ENCODE measurements around the gene NAV1. TPM values are rescaled to one million over a fixed set of nuclear protein-coding genes. Genes with fewer than 3 reads are reported as not detected.

NAV1 gene
- total and polyA plus RNA-seq, 2 of the 8 experiments (the other 6 are each of a cell fraction or from before 2014, with no cell fraction given) = 9.9 to 42.7 TPM

DNA sequence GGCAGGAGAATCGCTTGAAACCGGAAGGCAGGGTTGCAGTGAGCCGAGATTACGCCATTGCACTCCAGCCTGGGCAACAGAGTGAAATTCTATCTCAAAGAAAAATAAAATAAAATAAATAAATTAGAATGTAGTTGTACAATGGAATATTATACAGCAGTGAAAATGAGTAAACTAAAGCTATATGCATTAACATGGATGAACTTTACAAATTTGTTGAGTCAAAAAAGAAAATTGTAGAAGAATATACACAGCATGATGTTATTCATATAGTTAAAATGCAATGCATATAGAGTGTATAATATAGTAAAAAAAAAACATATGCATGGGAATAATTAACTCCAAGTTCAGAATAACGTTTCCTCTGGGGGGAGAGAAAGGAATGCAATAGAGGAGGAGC, 11.0 kb upstream of the NAV1 start:
- H2BK120ac ChIP-seq (replicated peaks; ENCODE audit: low read depth, low read length) = no peak overlapping the region
- no peak overlapping the region for H3K9ac ChIP-seq (replicated peaks in 1 of 4; ENCODE audit: extremely low read depth in 1 of 4, low read depth in 3 of 4, low read length in 3 of 4)
- H3K4me1 ChIP-seq (replicated peaks in 1 of 4; ENCODE audit: control insufficient read depth in 3 of 4, insufficient read depth in 4 of 4, low read length in 3 of 4) = peaks cover 0 to 5% (median 3%) of the 10 kb centered on the region in 4 experiments; a peak in 3 of 7 replicates
- FAIRE-seq (no peak), DNase-seq (ENCODE audit: low read depth in 1 of 2, low spot score in 2 of 2) (no peak)
- H2AK5ac ChIP-seq (ENCODE audit: low read depth, low read length) = no peak overlapping the region
- no peaks in the 10 kb centered on the region for H3K23me2 ChIP-seq (ENCODE audit: low read depth, low read length)
- ChIA-PET POLR2A (ENCODE audit: partially characterized antibody) (no interaction called here), CTCF (ENCODE audit: partially characterized antibody) (interaction anchor here (0.6 to 43.8 kb wide), 7 partner anchors 10 to 720 kb away, joined by 3 to 929 read pairs (median 3); partner anchors contain the start of gene CSRP1)
- no peak overlapping the region for H2BK12ac ChIP-seq (ENCODE audit: low read depth, low read length)
- H3K18ac ChIP-seq (ENCODE audit: extremely low read depth, low read length) = no peak overlapping the region
- no peak overlapping the region for H4K8ac ChIP-seq (ENCODE audit: extremely low read depth, insufficient read depth, low read length)
- H2BK5ac ChIP-seq (ENCODE audit: low read depth, low read length) = no peak overlapping the region
- H3K14ac ChIP-seq (ENCODE audit: insufficient read length) = no peak overlapping the region
- H4K91ac ChIP-seq (replicated peaks; ENCODE audit: insufficient read length, low read length) = no peak overlapping the region
- H3K4ac ChIP-seq (replicated peaks; ENCODE audit: insufficient read length, low read depth, low read length) = no peak overlapping the region
- WGBS, 2 experiments (ENCODE audit: extremely low coverage in 1 of 2, insufficient coverage in 1 of 2, insufficient read length in 1 of 2, insufficient replicate concordance in 2 of 2, low coverage in 1 of 2, low lambda C conversion rate in 2 of 2, missing lambda C conversion rate in 1 of 2) = 94% methylated on average over 5 of the region's 5 CpGs; no CpG with 5 or more reads in 1 of the 2 experiments
- no peak overlapping the region for H3K56ac ChIP-seq (replicated peaks; ENCODE audit: insufficient read length, low read depth, low read length)
- no peaks in the 10 kb centered on the region for H3K27me3 ChIP-seq (replicated peaks in 1 of 4; ENCODE audit: control insufficient read depth in 3 of 4, extremely low read depth in 1 of 4, insufficient read depth in 3 of 4, low read length in 3 of 4)
- H3K27ac ChIP-seq (ENCODE audit: low read depth, low read length) = no peak overlapping the region
- H3K36me3 ChIP-seq (ENCODE audit: control insufficient read depth in 2 of 4, insufficient read depth in 4 of 4, low read length in 3 of 4) = no peaks in the 10 kb centered on the region
- no peak overlapping the region for H3K4me3 ChIP-seq (ENCODE audit: extremely low read depth in 1 of 4, insufficient read depth in 2 of 4, low read depth in 3 of 4, low read length in 4 of 4)
- H2BK20ac ChIP-seq (ENCODE audit: low read length) = no peak overlapping the region
- no peak overlapping the region for H4K5ac ChIP-seq (ENCODE audit: insufficient read length, low read depth, low read length)
- no peaks in the 10 kb centered on the region for H3K9me3 ChIP-seq (ENCODE audit: insufficient read depth in 2 of 2, low read depth in 1 of 2, low read length in 1 of 2)
- no peaks in the 10 kb centered on the region for H4K20me1 ChIP-seq (replicated peaks in 1 of 2; ENCODE audit: control insufficient read depth in 1 of 2, insufficient read depth in 2 of 2, low read length in 2 of 2)
- no peak overlapping the region for H2BK15ac ChIP-seq (ENCODE audit: low read length)
- no peak overlapping the region for H3K23ac ChIP-seq (ENCODE audit: insufficient read length)
- H3K4me2 ChIP-seq (ENCODE audit: insufficient read depth in 1 of 2, low read depth in 2 of 2, low read length in 2 of 2) = no peak overlapping the region
- H3K79me1 ChIP-seq (ENCODE audit: low read depth, low read length) = no peaks in the 10 kb centered on the region
- no peak overlapping the region for H2AFZ ChIP-seq (ENCODE audit: low read length)
- no peaks in the 10 kb centered on the region for H3K79me2 ChIP-seq (ENCODE audit: control insufficient read depth in 1 of 2, insufficient read depth in 2 of 2, low read length in 2 of 2)

Data from H1 (cell line).